Measurements from ENCODE around the gene MYO6.

DNA sequence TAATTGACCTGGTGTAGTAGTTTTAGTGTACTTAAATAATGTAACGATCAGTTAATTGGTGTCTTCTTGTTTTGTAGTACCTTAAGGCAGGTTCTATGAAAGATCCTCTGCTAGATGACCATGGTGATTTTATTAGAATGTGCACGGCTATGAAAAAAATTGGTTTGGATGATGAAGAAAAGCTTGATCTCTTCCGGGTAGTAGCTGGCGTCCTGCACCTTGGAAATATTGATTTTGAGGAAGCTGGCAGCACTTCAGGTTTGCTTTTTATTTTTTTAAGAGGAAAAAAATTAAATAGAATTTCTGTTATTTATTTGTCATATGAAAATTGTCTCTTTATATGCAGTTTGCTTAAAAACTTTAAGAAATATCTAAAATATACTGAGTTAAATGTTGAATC is 99.2 kb downstream of the MYO6 start:
- TF ChIP-seq, protein P1, sequence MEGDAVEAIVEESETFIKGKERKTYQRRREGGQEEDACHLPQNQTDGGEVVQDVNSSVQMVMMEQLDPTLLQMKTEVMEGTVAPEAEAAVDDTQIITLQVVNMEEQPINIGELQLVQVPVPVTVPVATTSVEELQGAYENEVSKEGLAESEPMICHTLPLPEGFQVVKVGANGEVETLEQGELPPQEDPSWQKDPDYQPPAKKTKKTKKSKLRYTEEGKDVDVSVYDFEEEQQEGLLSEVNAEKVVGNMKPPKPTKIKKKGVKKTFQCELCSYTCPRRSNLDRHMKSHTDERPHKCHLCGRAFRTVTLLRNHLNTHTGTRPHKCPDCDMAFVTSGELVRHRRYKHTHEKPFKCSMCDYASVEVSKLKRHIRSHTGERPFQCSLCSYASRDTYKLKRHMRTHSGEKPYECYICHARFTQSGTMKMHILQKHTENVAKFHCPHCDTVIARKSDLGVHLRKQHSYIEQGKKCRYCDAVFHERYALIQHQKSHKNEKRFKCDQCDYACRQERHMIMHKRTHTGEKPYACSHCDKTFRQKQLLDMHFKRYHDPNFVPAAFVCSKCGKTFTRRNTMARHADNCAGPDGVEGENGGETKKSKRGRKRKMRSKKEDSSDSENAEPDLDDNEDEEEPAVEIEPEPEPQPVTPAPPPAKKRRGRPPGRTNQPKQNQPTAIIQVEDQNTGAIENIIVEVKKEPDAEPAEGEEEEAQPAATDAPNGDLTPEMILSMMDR (IDR thresholded peaks at IDR 0.05) = no peak
- no peak for TF ChIP-seq POLR2A (IDR thresholded peaks at IDR 0.05)

Data from lower leg skin (tissue), 3 donors.